ENCODE measurements around the gene SMIM41.

Gene SMIM41

GRCh38 chr12:52126050-52126604, 46.6 kb downstream of the SMIM41 start:
- TF ChIP-seq TAF1 (IDR thresholded peaks at IDR 0.05; ENCODE audit: borderline replicate concordance, insufficient read depth, low read length) (no peak), REST (IDR thresholded peaks at IDR 0.05; ENCODE audit: insufficient read depth in 1 of 2, low read depth in 2 of 2, low read length in 2 of 2) (no peak), POLR2AphosphoS5 (IDR thresholded peaks at IDR 0.05; ENCODE audit: low read depth, low read length) (no peak), FOXP2 (optimal IDR thresholded peaks at IDR 0.05; ENCODE audit: borderline replicate concordance, extremely low read depth, extremely low read length, insufficient read depth) (no peak), SIN3A (IDR thresholded peaks at IDR 0.05; ENCODE audit: borderline replicate concordance, insufficient read depth, low read length) (no peak)

GRCh38 chr12:52126605-52127578, 47.4 kb downstream of the SMIM41 start:
- no peak for TF ChIP-seq TAF1 (IDR thresholded peaks at IDR 0.05; ENCODE audit: borderline replicate concordance, insufficient read depth, low read length)
- no peak for TF ChIP-seq SIN3A (IDR thresholded peaks at IDR 0.05; ENCODE audit: borderline replicate concordance, insufficient read depth, low read length)
- TF ChIP-seq REST (IDR thresholded peaks at IDR 0.05; ENCODE audit: insufficient read depth in 1 of 2, low read depth in 2 of 2, low read length in 2 of 2): no peak
- no peak for TF ChIP-seq FOXP2 (optimal IDR thresholded peaks at IDR 0.05; ENCODE audit: borderline replicate concordance, extremely low read depth, extremely low read length, insufficient read depth)
- no peak for TF ChIP-seq POLR2AphosphoS5 (IDR thresholded peaks at IDR 0.05; ENCODE audit: low read depth, low read length)

- TF ChIP-seq REST (IDR thresholded peaks at IDR 0.05; ENCODE audit: insufficient read depth in 1 of 2, low read depth in 2 of 2, low read length in 2 of 2): no peak
- no peak for TF ChIP-seq TAF1 (IDR thresholded peaks at IDR 0.05; ENCODE audit: borderline replicate concordance, insufficient read depth, low read length)
- no peak for TF ChIP-seq POLR2AphosphoS5 (IDR thresholded peaks at IDR 0.05; ENCODE audit: low read depth, low read length)
- TF ChIP-seq SIN3A (IDR thresholded peaks at IDR 0.05; ENCODE audit: borderline replicate concordance, insufficient read depth, low read length): no peak
- no peak for TF ChIP-seq FOXP2 (optimal IDR thresholded peaks at IDR 0.05; ENCODE audit: borderline replicate concordance, extremely low read depth, extremely low read length, insufficient read depth)
These were observed 48.4 kb downstream of the SMIM41 start for GRCh38 chr12:52127683-52128450.

GRCh38 chr12:52130711-52131110, 51.2 kb downstream of the SMIM41 start:
- TF ChIP-seq POLR2AphosphoS5 (IDR thresholded peaks at IDR 0.05; ENCODE audit: low read depth, low read length): no peak

GRCh38 chr12:52132754-52133161, 53.3 kb downstream of the SMIM41 start:
- TF ChIP-seq POLR2AphosphoS5 (IDR thresholded peaks at IDR 0.05; ENCODE audit: low read depth, low read length) (no peak), REST (IDR thresholded peaks at IDR 0.05; ENCODE audit: insufficient read depth in 1 of 2, low read depth in 2 of 2, low read length in 2 of 2) (no peak), FOXP2 (optimal IDR thresholded peaks at IDR 0.05; ENCODE audit: borderline replicate concordance, extremely low read depth, extremely low read length, insufficient read depth) (no peak)

Measured in PFSK-1 (cell line).